Measurements from ENCODE around the gene ATP6V0A4.

The ATP6V0A4 gene

GRCh38 chr7:138661069-138661635, 136.8 kb downstream of the ATP6V0A4 start:
- DNase-seq (ENCODE audit: low read depth): no peak

GRCh38 chr7:138658889-138659288, 139.1 kb downstream of the ATP6V0A4 start:
- no peak for DNase-seq (ENCODE audit: low read depth)

GRCh38 chr7:138657854-138658386, 140.1 kb downstream of the ATP6V0A4 start:
- no peak for DNase-seq (ENCODE audit: low read depth)

- no peak for DNase-seq (ENCODE audit: low read depth)
Observed at GRCh38 chr7:138656952-138657351, 141.0 kb downstream of the ATP6V0A4 start.

Measured in stimulated activated CD4-positive, alpha-beta T cell treated with anti-CD3 and anti-CD28 coated beads, Interleukin-2, amount 100 ng/mL, for 4 hours (primary cell).